Parathyroid adenoma (tissue), 2 donors: ENCODE data around the gene KCNC2.

Experiments
- H2AFZ ChIP-seq: fragments of 300-600 bp; sonication (generic); one replicate; pipeline ENCODE4 v1.7.0; 2017; ENCODE audit warnings: antibody characterized with exemption, mild to moderate bottlenecking
- H3K27ac ChIP-seq: fragments of 300-600 bp; sonication (generic); one replicate; pipeline ENCODE4 v1.7.0; 2017
- H3K27me3 ChIP-seq: fragments of 300-600 bp; sonication (generic); one replicate; pipeline ENCODE4 v1.7.0; 2017; ENCODE audit warnings: low read length; ENCODE audit not compliant: control insufficient read depth, insufficient read depth
- H3K36me3 ChIP-seq: fragments of 300-600 bp; sonication (generic); one replicate; pipeline ENCODE4 v1.7.0; 2017; ENCODE audit warnings: low read length; ENCODE audit not compliant: control insufficient read depth, insufficient read depth
- H3K4me1 ChIP-seq: fragments of 300-600 bp; sonication (generic); one replicate; pipeline ENCODE4 v1.7.0; 2017; ENCODE audit warnings: control low read depth
- H3K4me2 ChIP-seq: fragments of 300-600 bp; sonication (generic); one replicate; pipeline ENCODE4 v1.7.0; 2017; ENCODE audit warnings: low read length
- H3K4me3 ChIP-seq: fragments of 300-600 bp; sonication (generic); one replicate; pipeline ENCODE4 v1.7.0; 2017; ENCODE audit warnings: low read depth, low read length
- H3K79me2 ChIP-seq: fragments of 300-600 bp; sonication (generic); one replicate; pipeline ENCODE4 v1.7.0; 2017; ENCODE audit warnings: control low read depth
- H3K9ac ChIP-seq: fragments of 300-600 bp; sonication (generic); one replicate; pipeline ENCODE4 v1.7.0; 2017; ENCODE audit warnings: mild to moderate bottlenecking
- H3K9me3 ChIP-seq: fragments of 300-600 bp; sonication (generic); one replicate; pipeline ENCODE4 v1.7.0; 2017; ENCODE audit warnings: low read length; ENCODE audit not compliant: control insufficient read depth
- TF ChIP-seq, protein P1 (sequence below): fragments of 300-600 bp; sonication (generic); IDR thresholded peaks from one replicate; pipeline ENCODE4 v1.7.0; 2017; ENCODE audit warnings: antibody characterized with exemption, mild to moderate bottlenecking
- donor health status: primary hyperparathyroidism.

Gene KCNC2

DNA sequence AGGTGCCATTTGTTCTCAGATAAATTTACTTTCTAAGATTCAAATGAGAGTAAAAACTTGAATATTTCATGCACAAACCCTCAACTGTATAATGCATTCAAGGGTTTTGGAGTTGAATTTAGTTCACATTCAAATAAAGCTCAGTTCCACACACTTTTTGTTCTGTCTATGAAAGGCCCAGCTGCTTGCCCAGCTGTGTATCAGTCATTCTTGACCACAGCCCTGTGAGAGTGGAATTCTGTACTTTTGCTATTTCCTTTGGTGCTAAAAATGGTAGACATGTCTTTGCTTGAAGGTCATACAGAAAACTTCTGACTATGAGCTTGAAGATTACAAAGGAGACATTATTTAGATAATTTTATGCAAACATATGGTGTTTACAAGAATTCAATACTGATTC is 110.4 kb downstream of the KCNC2 start:
- TF ChIP-seq, protein P1, sequence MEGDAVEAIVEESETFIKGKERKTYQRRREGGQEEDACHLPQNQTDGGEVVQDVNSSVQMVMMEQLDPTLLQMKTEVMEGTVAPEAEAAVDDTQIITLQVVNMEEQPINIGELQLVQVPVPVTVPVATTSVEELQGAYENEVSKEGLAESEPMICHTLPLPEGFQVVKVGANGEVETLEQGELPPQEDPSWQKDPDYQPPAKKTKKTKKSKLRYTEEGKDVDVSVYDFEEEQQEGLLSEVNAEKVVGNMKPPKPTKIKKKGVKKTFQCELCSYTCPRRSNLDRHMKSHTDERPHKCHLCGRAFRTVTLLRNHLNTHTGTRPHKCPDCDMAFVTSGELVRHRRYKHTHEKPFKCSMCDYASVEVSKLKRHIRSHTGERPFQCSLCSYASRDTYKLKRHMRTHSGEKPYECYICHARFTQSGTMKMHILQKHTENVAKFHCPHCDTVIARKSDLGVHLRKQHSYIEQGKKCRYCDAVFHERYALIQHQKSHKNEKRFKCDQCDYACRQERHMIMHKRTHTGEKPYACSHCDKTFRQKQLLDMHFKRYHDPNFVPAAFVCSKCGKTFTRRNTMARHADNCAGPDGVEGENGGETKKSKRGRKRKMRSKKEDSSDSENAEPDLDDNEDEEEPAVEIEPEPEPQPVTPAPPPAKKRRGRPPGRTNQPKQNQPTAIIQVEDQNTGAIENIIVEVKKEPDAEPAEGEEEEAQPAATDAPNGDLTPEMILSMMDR: no peak
- no peak overlapping the region for H3K4me3 ChIP-seq
- H3K79me2 ChIP-seq: no peaks in the 10 kb centered on the region
- H3K4me1 ChIP-seq: no peaks in the 10 kb centered on the region
- H3K9me3 ChIP-seq: no peaks in the 10 kb centered on the region
- H3K36me3 ChIP-seq: no peaks in the 10 kb centered on the region
- no peak overlapping the region for H3K9ac ChIP-seq
- H2AFZ ChIP-seq: no peak overlapping the region
- H3K27ac ChIP-seq: no peak overlapping the region
- no peaks in the 10 kb centered on the region for H3K27me3 ChIP-seq
- H3K4me2 ChIP-seq: no peak overlapping the region

DNA sequence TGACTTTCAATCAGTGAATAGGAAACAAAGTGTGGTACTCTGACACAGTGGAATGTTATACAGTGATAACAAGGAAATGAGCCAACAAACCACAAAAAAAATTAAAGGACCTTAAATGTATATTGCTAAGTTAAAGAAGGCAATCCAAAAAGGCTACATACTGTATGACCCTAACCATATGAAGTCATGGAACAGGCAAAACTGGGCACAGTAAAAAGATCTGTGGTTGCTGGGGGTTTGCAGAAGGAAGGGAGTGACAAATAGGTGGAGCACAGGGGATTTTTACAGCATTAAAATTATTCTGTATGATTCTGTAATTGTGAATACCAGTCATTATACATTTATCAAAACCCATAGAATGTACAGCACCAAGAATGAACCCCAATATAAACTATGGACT is 112.6 kb downstream of the KCNC2 start:
- Histone ChIP-seq H3K9me3 (no peaks in the 10 kb centered on the region), H3K4me2 (no peak overlapping the region)

DNA sequence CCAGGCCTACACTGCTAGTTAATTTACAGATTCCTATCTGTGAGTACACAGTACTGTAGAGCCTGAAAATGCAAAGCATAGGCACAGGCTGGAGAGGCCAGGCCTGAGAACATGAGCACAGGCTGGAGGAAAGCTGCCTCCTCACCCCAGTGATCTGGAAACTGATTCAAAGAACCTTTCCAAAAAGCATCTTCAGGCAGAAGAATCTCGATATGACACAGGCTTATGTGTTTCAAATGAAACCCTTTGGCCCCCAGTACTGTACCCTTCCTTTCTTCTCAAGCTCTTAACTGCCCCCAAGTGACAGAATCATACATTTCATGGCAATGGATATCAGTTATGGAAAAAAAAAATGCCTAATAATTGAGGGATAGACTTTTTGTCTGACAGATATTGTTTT is 122.0 kb downstream of the KCNC2 start:
- no peak overlapping the region for H3K4me3 ChIP-seq
- H3K4me1 ChIP-seq: no peaks in the 10 kb centered on the region
- H3K9ac ChIP-seq: no peak overlapping the region
- no peak overlapping the region for H3K4me2 ChIP-seq
- no peak overlapping the region for H2AFZ ChIP-seq
- no peaks in the 10 kb centered on the region for H3K36me3 ChIP-seq
- no peaks in the 10 kb centered on the region for H3K79me2 ChIP-seq
- TF ChIP-seq, protein P1: no peak
- no peak overlapping the region for H3K27ac ChIP-seq
- H3K9me3 ChIP-seq: no peaks in the 10 kb centered on the region
- H3K27me3 ChIP-seq: no peaks in the 10 kb centered on the region

More for the DNA sequence above, 112.6 kb downstream of the KCNC2 start:
- no peak overlapping the region for H3K27ac ChIP-seq
- H3K27me3 ChIP-seq: no peaks in the 10 kb centered on the region
- H3K36me3 ChIP-seq: no peaks in the 10 kb centered on the region
- TF ChIP-seq, protein P1: no peak
- H2AFZ ChIP-seq: no peak overlapping the region
- no peaks in the 10 kb centered on the region for H3K4me1 ChIP-seq
- no peak overlapping the region for H3K9ac ChIP-seq
- H3K79me2 ChIP-seq: no peaks in the 10 kb centered on the region
- no peak overlapping the region for H3K4me3 ChIP-seq

DNA sequence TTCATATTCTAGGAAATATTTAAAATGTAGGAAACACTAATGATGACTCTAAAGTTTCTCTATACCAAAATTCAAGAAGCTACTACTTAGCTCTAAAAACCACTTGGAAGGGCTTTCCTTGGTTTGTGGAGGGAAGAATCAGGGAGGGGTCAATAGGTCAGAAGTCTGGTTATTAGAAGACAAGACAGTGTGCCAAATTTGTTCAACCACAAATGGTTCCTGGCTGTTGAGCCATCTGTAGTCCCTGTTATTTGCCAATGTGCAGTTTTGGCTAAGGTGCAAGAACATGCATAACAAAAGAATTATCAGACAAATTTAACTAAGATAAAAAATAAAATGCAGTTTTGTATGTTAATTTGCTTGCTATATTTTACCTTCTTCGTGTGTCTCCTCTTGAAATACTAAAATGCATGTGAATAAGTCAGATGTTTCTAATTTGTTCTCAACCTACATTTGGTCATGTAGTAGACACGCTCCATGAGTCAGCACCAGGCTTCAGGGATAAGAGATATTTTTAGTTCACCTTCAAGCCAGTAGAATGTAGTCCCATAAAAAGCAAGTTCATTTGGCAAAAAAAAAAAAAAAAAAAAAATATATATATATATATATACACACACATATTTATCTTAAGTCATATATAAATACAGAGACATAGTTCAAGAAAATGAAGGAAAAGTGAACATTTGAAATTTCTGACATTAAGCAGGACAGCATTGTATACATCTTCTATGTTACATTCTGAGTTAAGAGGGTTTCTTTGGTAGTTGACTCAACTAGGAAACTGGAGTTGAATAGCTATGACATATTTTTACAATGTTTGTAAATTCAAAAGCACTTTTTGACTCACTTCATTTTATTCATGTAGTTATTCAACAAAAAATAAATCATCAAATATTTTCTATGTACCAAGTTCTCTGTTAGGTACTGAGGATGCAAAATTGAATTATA is 123.3 kb downstream of the KCNC2 start:
- Histone ChIP-seq H3K4me2 (no peak overlapping the region), H3K9me3 (no peaks in the 10 kb centered on the region), H2AFZ (no peak overlapping the region), H3K4me1 (no peaks in the 10 kb centered on the region), H3K27ac (no peak overlapping the region), H3K4me3 (no peak overlapping the region), H3K27me3 (no peaks in the 10 kb centered on the region), H3K9ac (no peak overlapping the region), H3K36me3 (no peaks in the 10 kb centered on the region), H3K79me2 (no peaks in the 10 kb centered on the region)
- TF ChIP-seq, protein P1: no peak

DNA sequence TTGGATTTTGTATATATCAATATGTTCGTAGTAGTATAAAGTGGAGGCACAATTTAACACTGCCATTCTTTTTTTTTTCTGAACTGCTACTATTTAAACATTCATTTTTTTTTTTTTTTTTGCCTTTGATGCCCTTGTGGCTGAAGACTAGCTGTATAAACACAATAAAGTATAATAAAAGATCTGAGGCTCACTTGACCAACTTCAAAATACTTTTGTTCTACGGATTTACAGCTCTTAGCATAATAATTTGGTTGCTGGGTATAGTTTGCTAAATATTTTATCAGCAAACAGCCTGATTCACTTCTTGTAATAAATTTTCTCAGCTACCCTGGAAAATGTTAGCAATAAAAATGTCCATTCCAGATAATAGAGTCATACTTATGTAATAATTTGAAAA is 128.3 kb downstream of the KCNC2 start:
- Histone ChIP-seq H3K4me2 (no peak overlapping the region), H3K27me3 (no peaks in the 10 kb centered on the region), H3K9ac (no peak overlapping the region), H3K36me3 (no peaks in the 10 kb centered on the region), H3K4me1 (no peaks in the 10 kb centered on the region), H3K27ac (no peak overlapping the region), H2AFZ (no peak overlapping the region), H3K79me2 (no peaks in the 10 kb centered on the region), H3K9me3 (no peaks in the 10 kb centered on the region), H3K4me3 (no peak overlapping the region)
- TF ChIP-seq, protein P1: no peak
